OCI-M1 (cell line): ENCODE results near the gene GOLGA6L10.
"Not testable (repeated sequence)": the region's sequence is repeated elsewhere in the genome, so short reads cannot be mapped to it uniquely, and the experiment has no call there.

ENCODE experiments used
- DNase-seq: peaks from one replicate; lab custom pipeline; 2025; lab: John Stamatoyannopoulos, UW

The GOLGA6L10 gene

GRCh38 chr15:82342632-82343374, 6.5 kb downstream of the GOLGA6L10 start:
- not testable (repeated sequence) for DNase-seq

- DNase-seq: not testable (repeated sequence)
These were observed 10.7 kb downstream of the GOLGA6L10 start for GRCh38 chr15:82338573-82338972.

- DNase-seq: not testable (repeated sequence)
These were observed 11.2 kb downstream of the GOLGA6L10 start for GRCh38 chr15:82338053-82338452.

GRCh38 chr15:82337051-82337450, 12.2 kb downstream of the GOLGA6L10 start:
- DNase-seq: not testable (repeated sequence)

- not testable (repeated sequence) for DNase-seq
These were observed 13.1 kb downstream of the GOLGA6L10 start for GRCh38 chr15:82336180-82336647.

- not testable (repeated sequence) for DNase-seq
These were observed 14.3 kb downstream of the GOLGA6L10 start for GRCh38 chr15:82335006-82335405.

GRCh38 chr15:82334554-82334932, 14.7 kb downstream of the GOLGA6L10 start:
- DNase-seq: not testable (repeated sequence)

- not testable (repeated sequence) for DNase-seq
These were observed 15.4 kb downstream of the GOLGA6L10 start for GRCh38 chr15:82333603-82334553.

GRCh38 chr15:82332711-82333602, 16.3 kb downstream of the GOLGA6L10 start:
- not testable (repeated sequence) for DNase-seq

- not testable (repeated sequence) for DNase-seq
These were observed 17.5 kb downstream of the GOLGA6L10 start for GRCh38 chr15:82331576-82332304.

- DNase-seq: not testable (repeated sequence)
These were observed 18.4 kb downstream of the GOLGA6L10 start for GRCh38 chr15:82330921-82331320.

- DNase-seq: not testable (repeated sequence)
These were observed 20.2 kb downstream of the GOLGA6L10 start for GRCh38 chr15:82329039-82329438.

GRCh38 chr15:82327372-82327771, 21.9 kb downstream of the GOLGA6L10 start:
- not testable (repeated sequence) for DNase-seq

- DNase-seq: not testable (repeated sequence)
These were observed 22.4 kb downstream of the GOLGA6L10 start for GRCh38 chr15:82326896-82327295.

- DNase-seq: not testable (repeated sequence)
These were observed 23.6 kb downstream of the GOLGA6L10 start for GRCh38 chr15:82325646-82326045.

- DNase-seq: not testable (repeated sequence)
These were observed 24.4 kb downstream of the GOLGA6L10 start for GRCh38 chr15:82324831-82325230.

- not testable (repeated sequence) for DNase-seq
These were observed 26.8 kb downstream of the GOLGA6L10 start for GRCh38 chr15:82322488-82322887.

GRCh38 chr15:82320861-82321260, 28.4 kb downstream of the GOLGA6L10 start:
- DNase-seq: not testable (repeated sequence)

- not testable (repeated sequence) for DNase-seq
These were observed 29.6 kb downstream of the GOLGA6L10 start for GRCh38 chr15:82319522-82320278.

GRCh38 chr15:82318281-82318680, 31.0 kb downstream of the GOLGA6L10 start:
- DNase-seq: not testable (repeated sequence)
